ENCODE data around the gene GJB4. TPM values are rescaled to one million over a fixed set of nuclear protein-coding genes. Genes with fewer than 3 reads are reported as not detected.
"Not testable (repeated sequence)": the region's sequence is repeated elsewhere in the genome, so short reads cannot be mapped to it uniquely, and the experiment has no call there.

The GJB4 gene
- polyA plus RNA-seq (ENCODE audit: insufficient read length): 0.25 TPM
- long read RNA-seq, donor 1: 0 reads
- long read RNA-seq, donor 2: 0 reads
- long read RNA-seq, donor 3: 0 reads
- long read RNA-seq, donor 4: 0 reads
- long read RNA-seq, donor 5: 0 reads
- long read RNA-seq, donor 6: 0 reads
- long read RNA-seq, donor 7: 0 reads
- long read RNA-seq, donor 8: 0 reads

- no peak for DNase-seq
Observed at GRCh38 chr1:34759503-34760357, at the start of gene GJB4. GJB4 (plus strand) TSS chr1:34759740; CDS start chr1:34761255, 1,515 bp downstream.

DNA sequence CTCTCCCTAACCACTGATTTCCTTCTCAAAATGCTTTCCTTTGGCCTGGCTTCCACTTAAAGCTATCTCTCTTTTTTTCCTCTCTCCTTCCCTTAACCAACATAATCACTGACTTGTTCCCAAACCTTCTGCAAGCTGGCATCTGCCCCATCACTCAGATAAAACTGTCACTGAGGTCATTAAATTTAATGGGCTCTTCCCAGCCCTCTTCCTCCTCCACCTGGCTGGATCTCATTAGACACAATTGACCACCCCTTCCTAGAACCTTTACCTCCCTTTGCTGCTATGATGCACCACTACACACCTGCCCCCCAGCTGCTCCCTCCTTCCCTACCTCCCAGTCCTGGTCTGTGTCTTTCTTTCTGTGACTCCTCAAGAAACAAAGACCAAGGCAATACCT, 48.7 kb upstream of the GJB4 start:
- peak; percentile 65 for DNase-seq

GRCh38 chr1:34711485-34711884, 48.1 kb upstream of the GJB4 start:
- no peak for DNase-seq

- no peak for DNase-seq
Observed at GRCh38 chr1:34712007-34712688, 47.4 kb upstream of the GJB4 start.

- DNase-seq: no peak
Observed at GRCh38 chr1:34713443-34713842, 46.1 kb upstream of the GJB4 start.

- no peak for DNase-seq
Observed at GRCh38 chr1:34714386-34714785, 45.2 kb upstream of the GJB4 start.

- no peak for DNase-seq
Observed at GRCh38 chr1:34715139-34715538, 44.4 kb upstream of the GJB4 start.

GRCh38 chr1:34721241-34721640, 38.3 kb upstream of the GJB4 start:
- no peak for DNase-seq

DNA sequence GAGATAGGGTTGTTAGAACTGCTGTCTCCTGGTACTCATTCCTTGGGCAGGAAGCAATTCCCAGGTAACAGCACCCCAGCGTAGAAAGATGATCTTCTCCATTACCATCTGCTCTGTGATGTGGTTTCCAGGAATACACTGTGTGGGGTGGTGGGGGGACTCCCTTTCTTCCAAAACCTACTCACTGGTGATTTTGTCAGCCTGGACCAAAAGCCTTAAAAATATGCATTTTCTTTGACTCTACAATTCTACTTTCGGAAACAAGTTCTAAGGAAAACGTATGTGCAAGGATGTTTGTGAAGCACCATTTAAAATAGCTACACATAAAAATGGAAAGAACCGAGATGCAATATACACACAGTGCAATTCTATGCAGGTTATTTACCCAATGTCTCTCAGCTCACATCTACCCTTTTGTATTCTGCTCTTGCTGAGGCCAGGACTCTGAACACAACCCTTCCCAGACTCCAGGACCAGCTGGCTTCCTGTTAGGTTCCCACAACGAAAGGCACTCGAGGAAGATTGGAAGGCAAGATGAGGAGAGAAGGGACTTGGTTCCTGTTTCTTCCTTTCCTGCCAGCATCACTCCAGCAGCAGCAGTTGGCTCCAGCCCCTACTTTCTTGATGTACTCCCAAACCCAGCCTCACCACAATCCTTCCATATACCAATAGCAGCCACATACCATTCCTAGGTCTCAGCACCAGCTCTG, 37.7 kb upstream of the GJB4 start:
- DNase-seq: no peak

- DNase-seq: no peak
Observed at GRCh38 chr1:34726861-34727260, 32.7 kb upstream of the GJB4 start.

GRCh38 chr1:34730485-34730884, 29.1 kb upstream of the GJB4 start:
- DNase-seq: no peak

- DNase-seq: not testable (repeated sequence)
Observed at GRCh38 chr1:34732831-34733230, 26.7 kb upstream of the GJB4 start.

GRCh38 chr1:34736692-34737091, 22.8 kb upstream of the GJB4 start:
- DNase-seq: no peak

- DNase-seq: not testable (repeated sequence)
Observed at GRCh38 chr1:34737236-34737635, 22.3 kb upstream of the GJB4 start.

DNA sequence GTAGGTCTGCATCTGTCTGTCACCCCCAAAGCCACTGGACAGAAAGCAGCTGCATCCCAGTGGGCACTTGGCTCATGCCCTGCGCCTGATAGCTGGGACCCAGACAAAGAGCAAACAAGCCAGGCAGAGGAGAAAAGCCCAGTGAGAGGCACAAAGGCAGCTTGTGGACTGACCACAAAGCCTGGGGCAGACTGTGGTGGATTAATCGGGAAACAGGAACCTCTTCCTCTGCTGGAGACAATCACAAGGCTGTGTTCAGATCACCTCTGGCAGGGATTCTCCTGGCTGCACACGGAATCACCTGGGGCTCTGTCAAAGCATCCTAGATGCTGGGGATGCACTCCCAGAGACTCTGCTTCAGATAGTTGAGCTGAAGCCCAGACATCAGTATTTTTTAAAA, 19.9 kb upstream of the GJB4 start:
- no peak for DNase-seq

GRCh38 chr1:34740161-34740868, 19.2 kb upstream of the GJB4 start:
- peak; percentile 11 for DNase-seq

DNA sequence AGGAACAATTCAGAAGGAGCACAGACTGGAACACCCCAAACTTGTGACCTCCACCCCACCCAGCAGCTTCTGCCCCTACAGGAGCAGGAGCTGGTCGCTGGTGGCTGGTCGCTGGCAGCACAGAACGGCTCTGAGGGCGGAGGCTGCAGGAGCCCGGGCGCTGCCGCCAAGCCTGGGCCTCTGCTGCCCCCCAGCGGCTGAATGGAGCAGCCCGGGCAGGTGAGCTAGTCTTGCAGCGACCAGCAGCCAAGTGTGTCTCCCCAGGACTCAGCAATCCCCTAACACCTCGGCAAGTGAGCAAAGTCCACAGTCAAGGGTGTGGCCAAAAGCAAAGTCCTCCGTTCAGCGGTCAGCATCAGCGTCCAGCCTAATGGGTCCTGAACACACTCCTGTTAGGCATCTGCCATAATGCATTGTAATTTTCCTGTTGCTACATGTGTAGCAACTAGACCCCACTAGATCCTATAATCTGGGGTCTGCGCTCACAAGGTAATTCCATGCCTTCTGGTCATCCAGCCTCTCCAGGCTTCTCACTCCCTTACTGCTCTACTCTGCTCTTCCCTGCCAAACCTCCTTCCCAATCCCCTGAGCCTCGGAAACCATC, 16.8 kb upstream of the GJB4 start:
- peak; percentile 61 for DNase-seq

GRCh38 chr1:34743775-34744174, 15.8 kb upstream of the GJB4 start:
- no peak for DNase-seq

- no peak for DNase-seq
Observed at GRCh38 chr1:34744851-34745250, 14.7 kb upstream of the GJB4 start.

GRCh38 chr1:34745666-34746065, 13.9 kb upstream of the GJB4 start:
- no peak for DNase-seq

DNA sequence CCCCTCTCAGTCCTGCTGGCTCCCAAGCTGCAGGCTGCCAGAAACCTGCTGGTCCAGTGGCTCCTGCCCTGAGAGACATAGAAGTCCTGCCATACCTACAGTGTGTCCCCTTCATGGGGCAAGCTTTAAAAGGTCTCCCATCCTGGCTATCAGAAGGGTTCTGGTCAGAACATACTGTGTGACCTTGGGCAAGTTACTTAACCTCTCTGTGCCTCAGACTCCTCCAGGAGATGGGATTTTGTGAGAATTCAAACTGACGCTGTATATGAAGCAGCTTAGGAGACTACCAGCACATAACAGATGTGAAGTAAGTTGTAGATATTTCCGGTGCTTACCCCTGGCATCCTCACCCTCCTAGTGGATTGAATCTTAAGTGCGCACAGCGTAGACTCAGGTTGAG, 13.4 kb upstream of the GJB4 start:
- no peak for DNase-seq
